Islet precursor cell (in vitro differentiated cells): ENCODE data around the gene ZNF765.
"Not testable (repeated sequence)": the region's sequence is repeated elsewhere in the genome, so short reads cannot be mapped to it uniquely, and the experiment has no call there.

ENCODE experiments used
- DNase-seq: peaks from one replicate; pipeline ENCODE4 v3.0.0-alpha.2; 2018

Gene ZNF765

DNA sequence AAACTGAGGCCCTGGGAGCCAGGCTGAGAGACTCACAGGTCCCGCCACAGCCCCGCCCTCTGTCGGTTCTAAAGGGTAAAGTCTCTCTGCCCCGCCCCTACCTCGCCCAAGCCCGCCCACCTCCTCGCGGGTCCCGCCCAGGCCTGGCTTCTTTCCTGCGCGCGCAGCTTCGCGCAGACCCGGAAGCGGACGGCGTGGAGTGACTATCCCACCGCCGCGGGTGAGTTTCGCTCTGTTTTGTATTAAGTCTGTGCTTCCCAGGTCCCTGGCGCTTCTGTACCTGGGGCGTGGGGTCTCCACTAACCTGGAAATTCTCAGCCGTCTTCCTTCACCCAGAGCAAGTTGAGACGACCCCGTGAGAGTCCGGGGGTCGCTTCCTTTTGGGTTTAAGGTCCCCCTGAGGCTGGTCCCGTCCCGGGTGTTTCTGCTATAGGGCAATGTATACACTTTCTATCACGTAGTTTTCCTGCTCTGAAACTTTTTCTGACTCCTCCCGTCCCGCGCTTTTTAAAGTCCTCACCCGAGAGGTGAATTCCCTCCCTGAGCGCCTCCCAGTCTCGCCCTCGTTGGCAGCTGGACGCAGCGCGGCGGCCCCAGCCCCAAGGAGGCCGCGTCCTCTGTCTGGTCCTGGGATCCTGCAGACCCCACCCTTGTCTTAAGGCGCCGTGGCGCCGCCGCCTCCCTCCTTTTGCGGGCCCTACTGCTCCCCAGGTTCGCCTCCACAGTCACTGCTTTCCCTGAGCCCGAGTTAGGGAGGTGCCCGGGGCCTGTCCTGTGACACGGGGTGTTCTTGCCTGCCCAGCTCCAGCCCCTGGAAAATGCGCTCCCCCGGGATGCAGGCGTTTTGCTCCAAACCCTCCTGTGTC is at the start of gene ZNF765:
Gene ZNF765, plus strand, starts transcription at position 176 of the 866 bp plus-strand sequence. CDS start 2,867 bp downstream, outside the sequence.
- peak; percentile 97 for DNase-seq

DNA sequence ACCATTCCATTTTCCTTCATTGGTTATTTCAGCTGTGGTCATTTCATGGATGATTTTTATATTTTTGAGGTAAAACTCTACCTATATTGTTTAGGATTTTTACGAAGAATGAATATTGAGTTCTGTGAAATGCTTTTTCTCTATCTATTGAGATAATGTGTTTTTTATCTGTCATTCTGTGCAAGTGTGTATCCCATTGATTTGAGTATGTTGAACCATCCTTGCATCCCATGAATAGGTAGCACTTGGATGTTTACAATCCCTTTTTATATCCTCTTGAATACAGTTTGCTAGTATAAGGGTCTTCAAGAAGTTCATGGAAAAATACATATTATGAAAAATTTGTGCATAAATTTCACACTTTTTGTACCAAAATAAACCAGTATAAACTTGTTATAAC is 39.2 kb upstream of the ZNF765 start:
- DNase-seq: no peak

DNA sequence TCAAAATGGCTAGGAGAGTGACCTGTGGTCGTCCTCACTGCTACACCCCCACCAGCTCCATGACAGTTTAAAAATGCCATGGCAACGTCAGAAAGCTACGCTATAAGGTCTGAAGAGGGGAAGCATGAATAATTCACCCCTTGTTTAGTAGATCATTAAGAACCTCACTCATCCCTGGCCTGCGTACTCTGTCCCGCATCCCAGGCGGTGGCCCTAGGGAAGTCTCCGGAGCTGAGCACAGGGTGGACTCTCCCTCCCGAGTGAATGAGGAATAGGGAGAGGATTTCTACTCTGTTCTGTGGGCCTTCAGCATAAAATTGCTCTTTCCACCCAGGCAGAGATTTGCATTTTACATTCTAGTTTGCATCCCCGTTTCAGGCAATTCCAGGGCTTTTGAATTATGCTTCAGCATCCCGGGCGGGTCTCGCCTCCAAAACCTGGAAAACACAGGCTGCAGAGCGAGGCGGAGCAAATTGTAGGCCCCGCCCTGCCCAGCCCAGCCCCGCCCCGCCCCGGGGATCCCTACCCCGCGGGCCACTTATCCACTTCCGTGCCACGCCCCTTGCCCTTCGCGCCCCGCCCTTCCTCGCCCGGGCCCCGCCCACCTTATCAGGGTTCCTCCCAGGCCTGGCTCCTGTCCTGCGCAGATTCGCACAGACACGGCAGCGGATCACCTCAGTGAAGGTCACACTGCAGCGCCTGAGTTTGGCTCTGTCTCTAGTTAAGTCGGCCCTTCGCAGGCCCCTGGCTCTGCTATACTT is 36.9 kb upstream of the ZNF765 start:
- DNase-seq: no peak

DNA sequence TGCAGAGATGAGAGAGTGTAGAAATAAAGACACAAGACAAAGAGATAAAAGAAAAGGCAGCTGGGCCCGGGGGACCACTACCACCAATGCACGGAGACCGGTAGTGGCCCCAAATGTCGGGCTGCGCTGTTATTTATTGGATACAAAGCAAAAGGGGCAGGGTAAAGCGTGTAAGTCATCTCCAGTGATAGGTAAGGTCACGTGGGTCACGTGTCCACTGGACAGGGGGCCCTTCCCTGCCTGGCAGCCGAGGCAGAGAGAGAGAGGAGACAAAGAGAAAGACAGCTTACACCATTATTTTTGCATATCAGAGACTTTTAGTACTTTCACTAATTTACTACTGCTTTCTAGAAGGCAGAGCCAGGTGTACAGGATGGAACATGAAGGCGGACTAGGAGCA is 34.9 kb upstream of the ZNF765 start:
- DNase-seq: not testable (repeated sequence)

DNA sequence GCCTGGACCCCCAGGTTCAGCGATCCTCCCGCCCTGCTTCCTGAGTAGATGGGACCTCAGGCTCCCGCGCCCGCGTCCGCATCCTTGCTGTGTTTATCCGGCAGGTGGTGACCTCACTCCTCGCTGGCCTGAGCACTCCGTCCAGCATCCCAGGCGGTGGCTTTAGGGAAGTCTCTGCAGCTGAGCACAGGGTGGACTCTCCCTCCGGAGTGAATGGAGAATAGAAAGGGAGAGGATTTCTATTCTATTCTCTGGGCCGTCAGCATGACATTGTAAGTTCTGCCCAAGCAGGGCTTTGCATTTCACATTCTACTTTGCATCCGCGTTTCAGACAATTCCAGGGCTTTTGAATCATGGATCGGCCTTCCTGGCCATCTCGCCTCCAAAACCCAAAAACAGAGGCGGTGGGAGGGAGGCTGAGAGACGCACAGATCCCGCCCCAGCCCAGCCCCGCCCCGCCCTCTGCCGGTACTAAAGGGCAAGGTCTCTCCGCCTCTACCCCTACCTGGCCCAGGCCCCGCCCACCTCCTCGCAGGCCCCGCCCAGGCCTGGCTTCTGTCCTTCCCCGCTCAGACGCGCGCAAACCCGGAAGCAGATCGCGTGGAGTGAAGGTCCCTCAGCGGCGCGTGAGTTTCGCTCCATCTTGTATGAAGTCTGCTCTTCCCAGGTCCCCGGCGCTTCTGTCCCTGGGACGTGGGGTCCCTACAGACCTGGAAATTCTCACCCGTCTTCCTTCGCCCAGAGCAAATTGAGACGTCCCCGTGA is 29.6 kb upstream of the ZNF765 start, which contains the start of gene ZNF525:
Gene ZNF525, plus strand, starts transcription at position 572 of the 765 bp plus-strand sequence. CDS start 6,577 bp downstream, outside the sequence.
- peak; percentile 97 for DNase-seq

DNA sequence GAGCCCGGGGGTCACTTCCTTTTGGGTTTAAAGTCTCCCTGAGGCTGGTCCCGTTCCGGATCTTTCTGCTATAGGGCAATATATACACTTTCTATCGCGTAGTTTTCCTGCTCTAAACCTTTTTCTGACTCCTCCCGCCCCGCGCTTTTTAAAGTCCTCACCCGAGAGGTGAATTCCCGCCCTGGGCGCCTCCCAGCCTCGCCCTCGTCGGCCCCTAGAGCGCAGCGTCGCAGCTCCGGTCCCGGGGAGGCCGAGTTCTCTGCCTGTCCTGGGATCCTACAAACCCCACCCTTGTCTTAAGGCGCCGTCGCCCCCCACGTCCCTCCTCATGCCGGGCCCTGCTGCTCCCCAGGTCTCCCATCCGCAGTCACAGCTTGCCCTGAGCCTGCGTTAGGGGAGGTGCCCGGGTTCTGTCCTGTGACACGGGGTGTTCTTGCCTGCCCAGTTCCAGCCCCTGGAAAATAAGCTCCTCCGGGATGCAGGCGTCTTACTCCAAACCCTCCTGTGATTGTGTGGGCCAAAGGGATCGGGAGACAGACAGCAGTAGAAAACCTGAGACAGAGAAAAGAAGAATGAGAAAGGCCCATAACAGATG is 29.0 kb upstream of the ZNF765 start:
- peak; percentile 59 for DNase-seq

DNA sequence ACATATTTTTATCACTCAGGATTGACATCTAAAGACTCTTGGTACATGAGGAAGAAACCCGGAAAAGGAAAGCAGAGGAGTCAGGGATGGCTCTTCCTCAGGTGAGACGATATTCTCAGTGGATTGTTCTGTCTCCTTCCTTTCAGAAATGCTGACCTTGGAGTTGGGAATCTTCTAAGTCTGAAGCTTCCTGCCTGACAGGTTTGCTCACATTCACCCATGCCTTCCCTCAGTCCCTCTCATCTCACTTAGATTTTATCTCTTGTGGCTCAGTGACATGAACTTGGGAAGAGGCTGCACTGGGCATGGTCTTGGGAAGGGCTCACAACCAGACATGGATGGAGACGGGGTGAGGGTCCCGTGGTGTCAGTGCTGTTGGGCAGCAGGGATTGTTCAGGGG is 22.8 kb upstream of the ZNF765 start:
- no peak for DNase-seq

DNA sequence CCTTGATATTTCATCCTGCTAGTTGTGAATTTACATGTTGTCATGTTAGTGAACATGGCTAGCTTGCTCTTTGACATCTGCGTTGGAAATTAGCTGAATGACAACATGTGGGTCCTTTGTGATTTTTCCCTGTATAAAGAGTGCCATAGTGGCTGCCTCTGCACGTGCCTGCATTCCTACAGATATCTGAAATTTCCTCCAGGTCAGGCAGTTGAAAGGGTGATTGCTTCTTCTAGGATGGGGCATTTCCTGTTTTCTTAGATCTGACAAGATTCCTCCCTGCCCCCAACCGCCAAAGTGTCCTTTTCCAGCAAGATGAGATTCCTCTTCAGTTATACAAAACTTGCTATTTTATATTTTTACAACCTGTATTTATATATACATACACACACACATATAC is 20.7 kb upstream of the ZNF765 start:
- no peak for DNase-seq

DNA sequence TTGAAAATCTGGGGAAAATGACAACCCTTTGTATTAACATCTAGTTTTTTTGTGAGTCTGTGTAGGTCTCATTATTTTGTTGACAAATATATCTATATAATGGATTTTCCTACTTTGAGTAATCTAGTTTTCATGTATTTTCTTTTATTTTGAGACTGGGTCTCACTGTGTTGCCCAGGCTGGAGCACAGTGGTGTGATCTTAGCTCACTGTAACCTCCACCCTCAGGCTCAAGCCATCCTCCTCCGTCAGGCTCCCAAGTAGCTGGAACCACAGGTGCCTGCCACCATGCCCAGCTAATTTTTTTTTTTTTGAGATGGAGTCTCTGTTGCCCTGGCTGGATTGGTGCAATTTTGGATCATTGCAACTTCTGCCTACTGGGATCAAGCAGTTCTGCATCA is 20.2 kb upstream of the ZNF765 start:
- no peak for DNase-seq

DNA sequence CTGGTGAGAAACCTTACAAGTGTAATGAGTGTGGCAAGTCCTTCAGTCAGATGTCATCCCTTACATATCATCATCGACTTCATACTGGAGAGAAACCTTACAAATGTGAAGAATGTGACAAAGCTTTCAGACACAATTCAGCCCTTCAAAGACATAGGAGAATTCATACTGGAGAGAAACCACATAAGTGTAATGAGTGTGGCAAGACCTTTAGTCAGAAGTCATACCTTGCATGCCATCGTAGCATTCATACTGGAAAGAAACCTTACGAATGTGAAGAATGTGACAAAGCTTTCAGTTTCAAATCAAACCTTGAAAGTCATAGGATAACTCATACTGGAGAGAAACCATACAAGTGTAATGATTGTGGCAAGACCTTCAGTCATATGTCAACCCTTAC is 13.6 kb upstream of the ZNF765 start:
- no peak for DNase-seq

DNA sequence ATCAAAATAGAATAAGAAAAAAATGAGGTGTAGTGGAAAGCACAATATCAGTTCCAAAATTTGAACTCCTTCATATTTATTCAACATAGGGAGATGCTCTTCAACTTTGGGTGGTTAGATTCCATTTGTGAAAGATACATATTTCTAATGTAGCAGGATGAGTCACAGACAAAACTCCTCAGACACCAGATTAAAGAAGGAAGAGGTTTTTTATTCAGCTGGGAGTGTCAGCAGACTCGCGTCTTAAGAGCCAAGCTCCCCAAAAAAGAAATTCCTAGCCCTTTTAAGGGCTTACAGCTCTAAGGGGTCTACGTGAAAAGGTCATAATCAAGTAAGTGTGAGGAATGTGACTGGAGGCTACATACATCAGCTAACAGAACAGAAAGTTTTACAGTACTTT is 6.8 kb upstream of the ZNF765 start:
- DNase-seq: no peak

DNA sequence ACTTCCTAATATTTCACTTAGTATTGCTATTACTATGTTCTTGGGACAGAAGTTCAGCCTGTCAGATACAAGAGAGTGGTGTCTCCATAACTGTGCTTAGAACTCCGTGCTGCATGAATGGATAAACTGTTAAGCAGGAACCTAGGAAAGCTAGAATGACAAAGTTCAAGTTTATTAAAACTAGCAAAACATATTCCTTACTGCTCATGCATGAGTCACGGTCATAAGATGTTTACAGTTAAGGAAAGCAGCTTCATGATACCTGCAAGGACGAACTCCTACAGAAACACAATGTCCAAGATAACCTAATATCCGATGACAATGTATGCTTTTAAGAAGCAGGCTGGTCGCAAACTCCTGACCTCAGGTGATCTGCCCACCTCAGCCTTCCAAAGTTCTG is 6.0 kb upstream of the ZNF765 start:
- DNase-seq: no peak

DNA sequence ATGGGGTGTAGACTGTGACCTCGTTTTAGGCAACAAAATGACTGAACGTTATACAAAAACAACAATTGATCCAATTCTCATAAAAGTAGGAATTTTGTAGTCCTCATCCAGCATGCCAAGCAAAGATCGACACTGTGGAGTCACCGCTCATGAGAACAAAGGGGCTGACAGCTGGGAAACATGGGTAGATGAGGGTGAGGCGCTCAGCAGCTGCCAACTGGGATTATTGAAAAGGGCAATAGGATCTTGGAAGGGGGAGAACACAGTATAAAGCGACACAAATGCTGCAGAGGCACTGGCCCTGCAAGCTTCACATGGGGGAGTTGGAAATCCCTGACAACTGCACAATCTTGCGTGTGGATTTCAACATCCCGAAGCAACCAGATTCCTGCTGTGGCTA is 5.4 kb upstream of the ZNF765 start:
- no peak for DNase-seq

DNA sequence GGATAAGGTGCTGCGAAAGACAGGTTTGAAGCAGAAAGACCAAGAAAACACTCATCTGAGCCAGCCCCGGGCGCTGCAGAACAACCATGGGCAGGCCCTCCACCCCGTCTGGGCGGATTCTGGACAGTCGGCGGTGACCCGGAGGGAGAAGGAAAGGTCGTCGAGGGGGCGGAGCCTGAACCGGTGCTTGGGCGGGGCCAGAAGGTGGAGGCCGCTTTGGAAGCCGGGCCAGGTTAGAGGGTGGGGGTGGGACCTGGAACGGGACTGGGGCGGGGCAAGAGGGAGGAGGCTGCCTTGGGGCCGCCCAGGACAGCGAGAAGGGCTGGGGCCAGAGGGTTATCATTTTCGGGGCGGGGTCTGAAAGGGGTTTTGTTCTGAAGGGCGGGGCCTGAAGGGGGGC is 5.0 kb upstream of the ZNF765 start:
- DNase-seq: no peak

DNA sequence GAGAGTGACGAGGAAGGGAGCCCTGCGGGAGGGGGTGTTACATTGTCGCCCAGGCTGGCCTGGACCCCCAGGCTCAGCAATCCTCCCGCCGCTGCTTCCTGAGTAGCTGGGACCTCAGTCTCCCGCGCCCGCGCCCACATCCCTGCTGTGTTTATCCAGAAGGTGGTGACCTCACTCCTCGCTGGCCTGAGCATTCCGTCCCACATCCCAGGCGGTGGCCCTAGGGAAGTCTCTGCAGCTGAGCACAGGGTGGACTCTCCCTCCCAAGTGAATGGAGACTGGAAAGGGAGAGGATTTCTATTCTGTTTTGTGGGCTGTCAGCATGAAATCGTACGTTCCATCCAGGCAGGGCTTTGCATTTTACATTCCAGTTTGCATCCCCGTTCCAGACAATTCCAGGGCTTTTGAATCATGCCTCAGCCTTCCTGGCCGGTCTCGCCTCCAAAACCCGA is 401 bp upstream of the ZNF765 start:
- peak; percentile 91 for DNase-seq

DNA sequence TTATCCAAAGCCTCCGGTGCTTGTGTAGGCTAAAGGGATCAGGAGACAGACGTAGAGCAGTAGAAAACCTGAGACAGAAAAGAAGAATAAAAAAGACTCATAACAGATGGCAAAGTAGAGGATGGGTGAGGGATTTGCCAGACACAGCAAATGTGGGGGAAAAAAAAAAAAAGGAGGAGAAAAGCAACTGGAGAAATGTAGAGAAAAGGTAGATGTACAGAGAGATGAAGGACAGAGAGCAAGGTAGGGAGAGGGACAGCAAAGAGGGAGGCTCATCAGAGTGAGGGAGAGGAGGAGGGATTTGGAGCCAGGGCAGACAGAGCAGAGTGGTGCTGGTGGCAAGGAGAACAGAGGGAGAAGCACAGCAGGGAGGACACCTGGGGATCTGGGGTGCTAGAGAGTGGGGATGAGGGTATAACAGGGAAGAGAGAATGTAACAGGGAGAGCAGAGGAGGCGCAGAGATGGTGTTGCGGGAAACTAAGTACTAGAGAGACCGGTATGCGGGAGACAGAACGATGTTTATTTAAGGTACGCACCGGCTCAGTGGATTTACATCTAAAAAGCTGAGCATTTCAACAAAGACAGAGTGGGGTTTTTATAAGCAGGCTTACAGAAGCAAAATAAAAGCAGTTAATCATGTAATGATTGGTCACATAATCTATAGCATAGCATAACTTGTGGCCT is 1.0 kb downstream of the ZNF765 start:
- DNase-seq: not testable (repeated sequence)

DNA sequence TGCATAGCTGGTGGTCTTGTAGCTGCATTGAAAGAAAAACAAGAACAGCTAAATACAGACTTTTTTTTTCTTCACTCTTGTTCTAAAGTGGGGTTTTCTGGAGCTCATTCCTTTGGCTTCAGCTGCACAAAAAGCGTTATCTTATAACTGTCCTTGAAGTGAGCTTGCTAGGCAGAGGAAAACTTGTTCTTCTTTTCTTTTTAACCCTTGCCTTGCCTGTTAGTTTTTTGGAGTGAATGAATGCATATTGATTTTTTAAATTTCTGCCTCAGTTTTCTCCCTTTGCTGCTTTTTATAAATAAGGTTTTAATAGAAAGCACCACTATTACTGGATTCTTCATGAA is 1.5 kb downstream of the ZNF765 start:
- no peak for DNase-seq

DNA sequence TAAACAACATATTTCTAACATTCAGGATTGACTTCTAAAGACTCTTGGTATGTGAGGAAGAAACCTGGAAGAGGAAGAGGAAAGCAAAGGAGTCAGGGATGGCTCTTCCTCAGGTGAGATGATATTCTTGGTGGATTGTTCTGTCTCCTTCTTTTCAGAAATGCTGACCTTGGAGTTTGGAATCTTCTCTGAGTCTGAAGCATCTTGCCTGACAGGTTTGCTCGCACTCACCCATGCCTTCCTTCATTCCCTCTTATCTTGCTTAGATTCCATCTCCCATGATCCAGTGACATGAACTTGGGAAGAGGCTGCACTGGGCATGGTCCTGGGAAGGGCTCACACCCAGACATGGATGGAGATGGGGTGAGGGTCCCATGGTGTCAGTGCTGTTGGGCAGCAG is 3.0 kb downstream of the ZNF765 start:
- DNase-seq: not testable (repeated sequence)

DNA sequence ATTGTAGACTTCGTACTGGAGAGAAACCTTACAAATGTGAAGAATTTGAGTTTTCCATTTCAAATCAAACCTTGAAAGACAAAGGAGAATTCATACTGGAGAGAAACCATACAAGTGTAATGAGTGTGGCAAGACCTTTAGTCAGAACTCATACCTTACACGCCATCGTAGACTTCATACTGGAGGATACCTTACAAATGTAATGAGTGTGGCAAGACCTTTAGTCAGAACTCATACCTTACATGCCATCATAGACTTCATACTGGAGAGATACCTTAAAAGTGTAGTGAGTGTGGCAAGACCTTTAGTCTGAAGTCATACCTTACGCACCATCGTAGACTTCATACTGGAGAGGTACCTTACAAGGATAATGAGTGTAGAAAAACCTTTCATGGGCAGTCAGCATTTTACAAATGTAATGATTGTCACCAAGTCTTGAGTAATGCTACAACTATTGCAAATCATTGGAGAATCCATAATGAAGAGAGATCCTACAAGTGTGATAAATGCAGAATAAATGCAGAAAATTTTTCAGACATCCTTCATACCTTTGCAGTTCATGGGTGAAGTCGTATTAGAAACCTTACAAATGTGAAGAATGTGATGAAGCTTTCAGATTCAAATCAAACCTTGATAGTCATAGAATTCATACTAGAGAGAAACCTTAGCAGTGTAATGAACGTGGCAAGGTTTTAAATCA is 14.7 kb downstream of the ZNF765 start:
- no peak for DNase-seq

DNA sequence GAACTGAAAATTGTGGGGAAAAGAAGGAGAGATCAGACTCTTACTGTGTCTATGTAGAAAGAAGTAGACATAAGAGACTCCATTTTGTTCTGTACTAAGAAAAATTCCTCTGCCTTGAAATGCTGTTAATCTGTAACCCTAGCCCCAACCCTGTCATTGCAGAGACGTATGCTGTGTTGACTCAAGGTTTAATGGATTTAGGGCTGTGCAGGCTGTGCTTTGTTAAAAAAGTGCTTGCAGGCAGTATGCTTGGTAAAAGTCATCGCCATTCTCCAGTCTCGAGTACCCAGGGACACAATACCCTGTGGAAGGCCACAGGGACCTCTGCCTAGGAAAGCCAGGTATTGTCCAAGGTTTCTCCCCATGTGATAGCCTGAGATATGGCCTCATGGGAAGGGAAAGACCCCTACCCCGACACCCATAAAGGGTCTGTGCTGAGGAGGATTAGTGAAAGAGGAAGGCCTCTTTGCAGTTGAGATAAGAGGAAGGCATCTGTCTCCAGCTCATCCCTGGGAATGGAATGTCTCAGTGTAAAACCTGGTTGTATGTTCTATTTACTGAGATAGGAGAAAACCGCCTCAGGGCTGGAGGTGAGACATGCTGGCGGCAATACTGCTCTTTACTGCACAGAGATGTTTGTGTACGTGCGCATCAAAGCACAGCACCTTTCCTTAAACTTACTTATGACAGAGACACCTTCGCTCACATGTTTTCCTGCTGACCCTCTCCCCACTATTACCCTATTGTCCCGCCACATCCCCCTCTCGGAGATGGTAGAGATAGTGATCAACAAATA is 25.8 kb downstream of the ZNF765 start:
- DNase-seq: peak; percentile 74

DNA sequence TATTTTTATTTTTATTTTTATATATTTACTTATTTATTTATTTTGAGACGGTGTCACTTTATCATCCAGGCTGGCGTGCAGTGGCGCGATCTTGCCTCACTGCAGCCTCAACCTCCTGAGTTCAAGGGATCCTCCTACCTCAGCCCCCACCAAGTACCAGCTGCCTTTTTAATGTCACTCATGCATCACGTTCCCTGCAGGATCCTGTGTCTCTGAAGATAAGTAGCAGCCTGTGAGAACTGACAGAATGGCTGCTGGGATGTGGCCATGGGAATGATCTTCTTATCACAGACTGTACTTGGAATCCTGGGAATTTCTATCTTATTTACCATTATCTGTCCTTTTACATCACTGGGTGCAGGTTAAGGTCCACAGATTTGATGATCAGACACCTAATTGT is 27.6 kb downstream of the ZNF765 start:
- DNase-seq: no peak
